Measurements from ENCODE around the gene GP5.

Gene GP5

GRCh38 chr3:194375473-194376240 is 23.4 kb downstream of the GP5 start (continued):
- TF ChIP-seq PATZ1 (tag by site-specific recombination; IDR thresholded peaks at IDR 0.05) (no peak), PRDM2 (tag by site-specific recombination; IDR thresholded peaks at IDR 0.05; ENCODE audit: borderline replicate concordance) (no peak), ZNF423 (tag by site-specific recombination; IDR thresholded peaks at IDR 0.05) (no peak), ZBTB44 (tag by site-specific recombination; IDR thresholded peaks at IDR 0.05) (no peak), TCF7L2 (IDR thresholded peaks at IDR 0.05; ENCODE audit: borderline replicate concordance, low read depth, low read length) (no peak), ZNF473 (tag by site-specific recombination; IDR thresholded peaks at IDR 0.05) (no peak), ZBTB8A (tag by site-specific recombination; IDR thresholded peaks at IDR 0.05) (peak; percentile 13; the same call in 1 of the 2 replicates), ZNF404 (tag by site-specific recombination; IDR thresholded peaks at IDR 0.05) (no peak), TRIM28 (IDR thresholded peaks at IDR 0.05; ENCODE audit: borderline replicate concordance, low read length) (no peak), ZBTB11 (tag by site-specific recombination; conservative IDR thresholded peaks at IDR 0.05; ENCODE audit: low read depth) (no peak), KLF17 (tag by site-specific recombination; IDR thresholded peaks at IDR 0.05) (peak; percentile 46; the same call in 1 of the 2 replicates), ZIC2 (tag by site-specific recombination; IDR thresholded peaks at IDR 0.05) (peak; percentile 52), ZNF155 (tag by site-specific recombination; IDR thresholded peaks at IDR 0.05) (no peak), ZNF785 (tag by site-specific recombination; IDR thresholded peaks at IDR 0.05) (no peak), ZNF677 (tag by site-specific recombination; IDR thresholded peaks at IDR 0.05) (no peak)
